Nephron progenitor cell (in vitro differentiated cells): ENCODE measurements around the gene TBCB.
"Not testable (repeated sequence)": the region's sequence is repeated elsewhere in the genome, so short reads cannot be mapped to it uniquely, and the experiment has no call there.

Experiments used
- DNase-seq: peaks from one replicate; pipeline ENCODE4 v3.0.0; 2021
- H3K27ac Mint-ChIP-seq: 2 replicates; pipeline ENCODE4 v1.8.0; 2021; ENCODE audit warnings: mild to moderate bottlenecking, moderate library complexity, mixed read lengths
- H3K27me3 Mint-ChIP-seq: 2 replicates; pipeline ENCODE4 v1.8.0; 2021; ENCODE audit warnings: mild to moderate bottlenecking, low read depth, mixed read lengths; ENCODE audit not compliant: poor library complexity
- H3K36me3 Mint-ChIP-seq: 2 replicates; pipeline ENCODE4 v1.8.0; 2021; ENCODE audit warnings: low read depth, mixed read lengths
- H3K4me1 Mint-ChIP-seq: 2 replicates; pipeline ENCODE4 v1.8.0; 2021; ENCODE audit warnings: mixed read lengths
- H3K4me3 Mint-ChIP-seq: 2 replicates; pipeline ENCODE4 v1.8.0; 2021; ENCODE audit warnings: mild to moderate bottlenecking, moderate library complexity, mixed read lengths
- H3K9me3 Mint-ChIP-seq: 2 replicates; pipeline ENCODE4 v1.8.0; 2021; ENCODE audit warnings: mild to moderate bottlenecking, moderate library complexity, mixed read lengths
- TF ChIP-seq, protein P1 (sequence below): fragments of 200-600 bp; sonication (generic); IDR thresholded peaks from 2 replicates; pipeline ENCODE4 v1.5.0; 2021; ENCODE audit warnings: antibody characterized with exemption

Gene TBCB

DNA sequence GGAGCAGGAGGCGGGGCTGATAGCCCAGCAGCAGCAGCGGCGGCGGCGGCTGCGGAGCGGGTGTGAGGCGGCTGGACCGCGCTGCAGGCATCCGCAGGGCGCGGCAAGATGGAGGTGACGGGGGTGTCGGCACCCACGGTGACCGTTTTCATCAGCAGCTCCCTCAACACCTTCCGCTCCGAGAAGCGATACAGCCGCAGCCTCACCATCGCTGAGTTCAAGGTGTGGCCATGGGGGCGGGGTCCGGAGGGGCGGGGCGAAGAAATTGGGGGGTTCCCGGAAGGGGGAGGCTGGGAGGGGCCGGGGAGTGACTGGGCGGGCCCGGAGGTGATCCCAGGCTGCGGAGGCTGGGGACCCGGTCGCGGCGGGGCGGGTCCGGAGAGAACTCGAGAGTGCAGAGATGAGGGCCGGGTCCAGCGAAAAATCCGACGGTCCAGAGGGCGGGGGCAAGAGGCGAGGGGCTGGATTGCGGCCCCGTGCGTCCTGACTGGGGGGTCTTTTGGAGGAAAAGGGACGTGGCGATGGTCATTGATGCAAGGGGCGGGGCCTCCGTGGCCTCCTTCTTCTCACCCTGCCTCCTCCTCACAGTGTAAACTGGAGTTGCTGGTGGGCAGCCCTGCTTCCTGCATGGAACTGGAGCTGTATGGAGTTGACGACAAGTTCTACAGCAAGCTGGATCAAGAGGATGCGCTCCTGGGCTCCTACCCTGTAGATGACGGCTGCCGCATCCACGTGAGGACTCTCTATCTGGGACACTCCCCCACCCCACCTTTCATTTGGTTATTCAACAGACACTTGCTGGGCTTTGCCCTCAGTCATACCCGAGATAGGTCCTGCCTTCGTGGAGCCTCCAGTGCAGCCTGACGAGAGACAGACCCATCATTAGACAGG is at the start of gene TBCB:
TBCB (plus strand) TSS at position 16 of the 891 bp plus-strand sequence; CDS start at position 109, 93 bp downstream.
- Mint-ChIP-seq H3K27ac (peak within 1 kb of the TSS; percentile 96), H3K27me3 (peaks cover 14% of the 10 kb centered on the region), H3K9me3 (no peaks in the 10 kb centered on the region), H3K4me3 (peak within 1 kb of the TSS; percentile 98), H3K36me3 (peaks cover 43% of the 10 kb centered on the region), H3K4me1 (peaks cover 51% of the 10 kb centered on the region)
- TF ChIP-seq, protein P1, sequence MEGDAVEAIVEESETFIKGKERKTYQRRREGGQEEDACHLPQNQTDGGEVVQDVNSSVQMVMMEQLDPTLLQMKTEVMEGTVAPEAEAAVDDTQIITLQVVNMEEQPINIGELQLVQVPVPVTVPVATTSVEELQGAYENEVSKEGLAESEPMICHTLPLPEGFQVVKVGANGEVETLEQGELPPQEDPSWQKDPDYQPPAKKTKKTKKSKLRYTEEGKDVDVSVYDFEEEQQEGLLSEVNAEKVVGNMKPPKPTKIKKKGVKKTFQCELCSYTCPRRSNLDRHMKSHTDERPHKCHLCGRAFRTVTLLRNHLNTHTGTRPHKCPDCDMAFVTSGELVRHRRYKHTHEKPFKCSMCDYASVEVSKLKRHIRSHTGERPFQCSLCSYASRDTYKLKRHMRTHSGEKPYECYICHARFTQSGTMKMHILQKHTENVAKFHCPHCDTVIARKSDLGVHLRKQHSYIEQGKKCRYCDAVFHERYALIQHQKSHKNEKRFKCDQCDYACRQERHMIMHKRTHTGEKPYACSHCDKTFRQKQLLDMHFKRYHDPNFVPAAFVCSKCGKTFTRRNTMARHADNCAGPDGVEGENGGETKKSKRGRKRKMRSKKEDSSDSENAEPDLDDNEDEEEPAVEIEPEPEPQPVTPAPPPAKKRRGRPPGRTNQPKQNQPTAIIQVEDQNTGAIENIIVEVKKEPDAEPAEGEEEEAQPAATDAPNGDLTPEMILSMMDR, result no peak
- DNase-seq, result peak; percentile 75

- Mint-ChIP-seq H3K4me1 (no peaks in the 10 kb centered on the region), H3K36me3 (peaks cover 55% of the 10 kb centered on the region), H3K4me3 (no peak overlapping the region), H3K9me3 (peaks cover 12% of the 10 kb centered on the region), H3K27me3 (no peaks in the 10 kb centered on the region), H3K27ac (no peak overlapping the region)
- DNase-seq, result no peak
- TF ChIP-seq, protein P1, result no peak
Measured at GRCh38 chr19:36067681-36068080, 47.6 kb upstream of the TBCB start.

DNA sequence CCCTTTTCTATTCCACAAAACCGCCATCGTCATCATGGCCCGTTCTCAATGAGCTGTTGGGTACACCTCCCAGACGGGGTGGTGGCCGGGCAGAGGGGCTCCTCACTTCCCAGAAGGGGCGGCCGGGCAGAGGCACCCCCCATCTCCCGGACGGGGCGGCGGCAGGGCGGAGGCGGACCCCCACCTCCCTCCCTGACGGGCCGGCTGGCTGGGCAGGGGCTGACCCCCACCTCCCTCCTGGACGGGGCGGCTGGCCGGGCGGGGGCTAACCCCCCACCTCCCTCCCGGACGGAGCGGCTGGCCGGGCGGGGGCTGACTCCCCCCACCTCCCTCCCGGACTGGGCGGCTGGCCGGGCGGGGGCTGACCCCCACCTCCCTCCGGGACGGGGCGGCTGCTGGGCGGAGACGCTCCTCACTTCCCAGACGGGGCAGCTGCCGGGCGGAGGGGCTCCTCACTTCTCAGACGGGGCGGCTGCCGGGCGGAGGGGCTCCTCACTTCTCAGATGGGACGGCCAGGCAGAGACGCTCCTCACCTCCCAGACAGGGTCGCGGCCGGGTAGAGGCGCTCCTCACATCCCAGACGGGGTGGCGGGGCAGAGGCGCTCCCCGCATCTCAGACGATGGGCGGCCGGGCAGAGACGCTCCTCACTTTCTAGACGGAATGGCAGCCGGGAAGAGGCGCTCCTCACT is 46.3 kb upstream of the TBCB start:
- H3K36me3 Mint-ChIP-seq, result peaks cover 61% of the 10 kb centered on the region
- H3K27me3 Mint-ChIP-seq, H3K4me1 Mint-ChIP-seq, H3K4me3 Mint-ChIP-seq, DNase-seq, H3K27ac Mint-ChIP-seq: not testable (repeated sequence)
- H3K9me3 Mint-ChIP-seq, result peaks cover 12% of the 10 kb centered on the region

DNA sequence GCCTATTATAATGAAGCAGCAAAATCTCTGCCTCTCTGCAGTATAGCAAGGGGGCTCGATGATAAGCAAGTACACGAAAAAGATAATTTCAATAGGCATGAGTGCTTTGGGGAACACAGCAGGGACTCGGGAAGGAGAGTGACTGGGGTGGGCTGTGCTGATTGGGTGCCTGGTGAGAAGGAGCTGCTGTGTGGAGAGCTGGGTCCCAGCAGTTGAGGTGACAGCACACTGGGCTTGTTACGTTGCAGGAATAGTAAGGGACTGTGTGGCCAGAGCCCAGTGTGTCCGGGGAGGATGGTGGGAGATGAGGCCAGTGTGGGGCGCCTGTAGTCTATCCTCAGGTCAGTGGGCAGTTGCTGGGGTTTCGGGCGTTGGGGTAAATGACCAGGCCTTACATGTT is 43.2 kb upstream of the TBCB start:
- TF ChIP-seq, protein P1, result no peak
- H3K27me3 Mint-ChIP-seq, result no peaks in the 10 kb centered on the region
- DNase-seq, result no peak
- no peak overlapping the region for H3K27ac Mint-ChIP-seq
- no peaks in the 10 kb centered on the region for H3K4me1 Mint-ChIP-seq
- H3K36me3 Mint-ChIP-seq, result peaks cover 62% of the 10 kb centered on the region
- H3K9me3 Mint-ChIP-seq, result peaks cover 12% of the 10 kb centered on the region
- H3K4me3 Mint-ChIP-seq, result no peak overlapping the region

DNA sequence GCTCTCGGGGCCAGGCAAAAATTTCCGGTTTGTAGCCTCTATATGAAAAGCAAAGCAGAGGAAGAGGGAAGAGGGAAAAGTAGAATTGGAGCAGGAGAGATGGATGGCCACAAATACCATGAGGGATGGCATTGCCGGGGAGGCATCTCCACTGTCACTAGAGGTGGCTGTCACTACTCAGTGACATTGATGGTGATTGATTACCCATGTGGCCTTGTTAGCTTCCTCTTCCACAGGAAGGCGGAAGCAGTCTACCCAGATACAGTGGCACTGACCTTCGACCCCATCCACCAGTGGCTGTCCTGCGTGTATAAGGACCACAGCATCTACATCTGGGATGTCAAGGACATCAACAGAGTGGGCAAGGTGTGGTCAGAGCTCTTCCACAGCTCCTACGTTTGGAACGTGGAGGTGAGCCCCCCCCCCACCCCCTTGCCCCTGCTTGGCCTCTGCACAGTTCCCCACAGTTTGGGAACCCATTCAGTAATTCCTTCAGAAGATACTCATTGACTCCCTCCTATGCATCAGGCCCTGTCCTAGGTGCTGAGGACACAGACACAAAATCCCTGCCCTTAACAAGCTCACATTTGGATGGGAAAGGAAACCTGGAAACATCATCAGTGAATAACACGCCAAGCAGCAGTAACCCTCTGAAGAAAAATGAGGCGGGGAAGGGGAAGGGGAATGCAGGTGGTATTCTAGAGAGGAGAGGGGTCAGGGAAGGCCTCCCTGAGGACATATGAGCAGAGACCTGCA is 42.0 kb upstream of the TBCB start:
- H3K4me1 Mint-ChIP-seq, result no peaks in the 10 kb centered on the region
- no peaks in the 10 kb centered on the region for H3K27me3 Mint-ChIP-seq
- peaks cover 6% of the 10 kb centered on the region for H3K9me3 Mint-ChIP-seq
- H3K27ac Mint-ChIP-seq, result peak overlapping the region; percentile 54
- no peak overlapping the region for H3K4me3 Mint-ChIP-seq
- TF ChIP-seq, protein P1, result no peak
- DNase-seq, result no peak
- peaks cover 58% of the 10 kb centered on the region for H3K36me3 Mint-ChIP-seq
